ENCODE data around the gene PTPN14.
"Not testable (repeated sequence)": the region's sequence is repeated elsewhere in the genome, so short reads cannot be mapped to it uniquely, and the experiment has no call there.

Gene PTPN14

GRCh38 chr1:214496126-214496525 is 55.3 kb downstream of the PTPN14 start:
- TF ChIP-seq EZH2phosphoT487 (IDR thresholded peaks at IDR 0.05; ENCODE audit: low read length) (no peak), EZH2 (optimal IDR thresholded peaks at IDR 0.05; ENCODE audit: low read depth, low read length) (no peak), CTCF (IDR thresholded peaks at IDR 0.05; ENCODE audit: low read length) (no peak)
- no peaks in the 10 kb centered on the region for H3K9me2 ChIP-seq (replicated peaks; ENCODE audit: insufficient read depth, low read length)
- H3K79me2 ChIP-seq (ENCODE audit: low read length): no peaks in the 10 kb centered on the region
- H3K27ac ChIP-seq (ENCODE audit: low read length): no peak overlapping the region
- H3K4me3 ChIP-seq (ENCODE audit: low read length): no peak overlapping the region
- H2AFZ ChIP-seq (ENCODE audit: low read length): no peak overlapping the region
- no peaks in the 10 kb centered on the region for H3K9me3 ChIP-seq (replicated peaks; ENCODE audit: insufficient read depth, low read length)
- H3K9ac ChIP-seq (ENCODE audit: low read length): no peak overlapping the region
- H3K4me1 ChIP-seq (ENCODE audit: low read length): no peaks in the 10 kb centered on the region
- no peaks in the 10 kb centered on the region for H4K20me1 ChIP-seq (ENCODE audit: insufficient read depth, low read length)
- no peak overlapping the region for H3K4me2 ChIP-seq (ENCODE audit: low read depth, low read length)
- H3K27me3 ChIP-seq (replicated peaks; ENCODE audit: insufficient read depth, low read length): no peaks in the 10 kb centered on the region
- no peaks in the 10 kb centered on the region for H3K36me3 ChIP-seq (replicated peaks; ENCODE audit: insufficient read depth, low read length)
- H3F3A ChIP-seq (ENCODE audit: insufficient read depth, low read length): no peaks in the 10 kb centered on the region
- no peak for DNase-seq

GRCh38 chr1:214494706-214495105 is 56.7 kb downstream of the PTPN14 start:
- Histone ChIP-seq H4K20me1 (ENCODE audit: insufficient read depth, low read length) (no peaks in the 10 kb centered on the region), H3K4me2 (ENCODE audit: low read depth, low read length) (no peak overlapping the region), H3K36me3 (replicated peaks; ENCODE audit: insufficient read depth, low read length) (no peaks in the 10 kb centered on the region), H3K4me3 (ENCODE audit: low read length) (no peak overlapping the region), H3K79me2 (ENCODE audit: low read length) (no peaks in the 10 kb centered on the region), H3K27me3 (replicated peaks; ENCODE audit: insufficient read depth, low read length) (no peaks in the 10 kb centered on the region), H3K9me2 (replicated peaks; ENCODE audit: insufficient read depth, low read length) (no peaks in the 10 kb centered on the region), H3F3A (ENCODE audit: insufficient read depth, low read length) (no peaks in the 10 kb centered on the region), H2AFZ (ENCODE audit: low read length) (no peak overlapping the region), H3K4me1 (ENCODE audit: low read length) (no peaks in the 10 kb centered on the region), H3K9me3 (replicated peaks; ENCODE audit: insufficient read depth, low read length) (no peaks in the 10 kb centered on the region), H3K27ac (ENCODE audit: low read length) (no peak overlapping the region), H3K9ac (ENCODE audit: low read length) (no peak overlapping the region)
- TF ChIP-seq EZH2 (optimal IDR thresholded peaks at IDR 0.05; ENCODE audit: low read depth, low read length) (no peak), EZH2phosphoT487 (IDR thresholded peaks at IDR 0.05; ENCODE audit: low read length) (no peak), CTCF (IDR thresholded peaks at IDR 0.05; ENCODE audit: low read length) (no peak)
- DNase-seq: no peak

- not testable (repeated sequence) for H3K9me3 ChIP-seq (replicated peaks; ENCODE audit: insufficient read depth, low read length); H3K9ac ChIP-seq (ENCODE audit: low read length); H3K27ac ChIP-seq (ENCODE audit: low read length); H4K20me1 ChIP-seq (ENCODE audit: insufficient read depth, low read length); H3K9me2 ChIP-seq (replicated peaks; ENCODE audit: insufficient read depth, low read length); H3F3A ChIP-seq (ENCODE audit: insufficient read depth, low read length); H3K4me2 ChIP-seq (ENCODE audit: low read depth, low read length); H3K4me3 ChIP-seq (ENCODE audit: low read length); H3K4me1 ChIP-seq (ENCODE audit: low read length); H3K79me2 ChIP-seq (ENCODE audit: low read length); DNase-seq; H3K36me3 ChIP-seq (replicated peaks; ENCODE audit: insufficient read depth, low read length); H3K27me3 ChIP-seq (replicated peaks; ENCODE audit: insufficient read depth, low read length); H2AFZ ChIP-seq (ENCODE audit: low read length)
These were observed 57.2 kb downstream of the PTPN14 start for GRCh38 chr1:214494179-214494578.

GRCh38 chr1:214493126-214493796 is 58.1 kb downstream of the PTPN14 start:
- no peak for TF ChIP-seq CTCF (IDR thresholded peaks at IDR 0.05; ENCODE audit: low read length)
- no peak for TF ChIP-seq EZH2phosphoT487 (IDR thresholded peaks at IDR 0.05; ENCODE audit: low read length)
- no peak for DNase-seq
- no peaks in the 10 kb centered on the region for H3K4me1 ChIP-seq (ENCODE audit: low read length)
- H3K27ac ChIP-seq (ENCODE audit: low read length): no peak overlapping the region
- H3K79me2 ChIP-seq (ENCODE audit: low read length): no peaks in the 10 kb centered on the region
- H3K9me3 ChIP-seq (replicated peaks; ENCODE audit: insufficient read depth, low read length): no peaks in the 10 kb centered on the region
- H3F3A ChIP-seq (ENCODE audit: insufficient read depth, low read length): no peaks in the 10 kb centered on the region
- H2AFZ ChIP-seq (ENCODE audit: low read length): no peak overlapping the region
- no peak overlapping the region for H3K4me3 ChIP-seq (ENCODE audit: low read length)
- no peaks in the 10 kb centered on the region for H3K27me3 ChIP-seq (replicated peaks; ENCODE audit: insufficient read depth, low read length)
- H3K9me2 ChIP-seq (replicated peaks; ENCODE audit: insufficient read depth, low read length): no peaks in the 10 kb centered on the region
- no peak overlapping the region for H3K4me2 ChIP-seq (ENCODE audit: low read depth, low read length)
- no peaks in the 10 kb centered on the region for H3K36me3 ChIP-seq (replicated peaks; ENCODE audit: insufficient read depth, low read length)
- H3K9ac ChIP-seq (ENCODE audit: low read length): no peak overlapping the region
- H4K20me1 ChIP-seq (ENCODE audit: insufficient read depth, low read length): no peaks in the 10 kb centered on the region
